Neural progenitor cell (in vitro differentiated cells): ENCODE measurements around the gene RBCK1.

ENCODE experiments used
- CTCF ChIP-seq: fragments of 200-600 bp; sonication (generic); IDR thresholded peaks from 2 replicates; pipeline ENCODE4 v1.5.1; 2017; ENCODE audit warnings: antibody characterized with exemption, mild to moderate bottlenecking
- EZH2 ChIP-seq: fragments of 200-600 bp; sonication (generic); IDR thresholded peaks from 2 replicates; pipeline ENCODE4 v1.6.1; 2017; ENCODE audit warnings: antibody characterized with exemption, mild to moderate bottlenecking, moderate library complexity
- EZH2phosphoT487 ChIP-seq: fragments of 200-600 bp; sonication (generic); IDR thresholded peaks from 2 replicates; pipeline ENCODE4 v1.6.1; 2017; ENCODE audit warnings: antibody characterized with exemption

- TF ChIP-seq CTCF (no peak), EZH2 (no peak), EZH2phosphoT487 (no peak)
Measured at GRCh38 chr20:378961-379336, 29.1 kb upstream of the RBCK1 start.
